Thoracic aorta endothelial cell (primary cell): Measurements from ENCODE around the gene SSH2. TPM values are rescaled to one million over a fixed set of nuclear protein-coding genes. Genes with fewer than 3 reads are reported as not detected.

Experiments
- small RNA-seq: library from RNA; depleted of rRNA; stranded (forward); fragments of <200 nt; gene quantifications from one replicate; pipeline ENCODE3, GENCODE V24; 2012
- total RNA-seq: library from RNA; depleted of rRNA; stranded (reverse); fragments of >200 nt; gene quantifications from 2 replicates; pipeline ENCODE4 v1.2.3, GENCODE V29; 2012

SSH2 gene, protein sequence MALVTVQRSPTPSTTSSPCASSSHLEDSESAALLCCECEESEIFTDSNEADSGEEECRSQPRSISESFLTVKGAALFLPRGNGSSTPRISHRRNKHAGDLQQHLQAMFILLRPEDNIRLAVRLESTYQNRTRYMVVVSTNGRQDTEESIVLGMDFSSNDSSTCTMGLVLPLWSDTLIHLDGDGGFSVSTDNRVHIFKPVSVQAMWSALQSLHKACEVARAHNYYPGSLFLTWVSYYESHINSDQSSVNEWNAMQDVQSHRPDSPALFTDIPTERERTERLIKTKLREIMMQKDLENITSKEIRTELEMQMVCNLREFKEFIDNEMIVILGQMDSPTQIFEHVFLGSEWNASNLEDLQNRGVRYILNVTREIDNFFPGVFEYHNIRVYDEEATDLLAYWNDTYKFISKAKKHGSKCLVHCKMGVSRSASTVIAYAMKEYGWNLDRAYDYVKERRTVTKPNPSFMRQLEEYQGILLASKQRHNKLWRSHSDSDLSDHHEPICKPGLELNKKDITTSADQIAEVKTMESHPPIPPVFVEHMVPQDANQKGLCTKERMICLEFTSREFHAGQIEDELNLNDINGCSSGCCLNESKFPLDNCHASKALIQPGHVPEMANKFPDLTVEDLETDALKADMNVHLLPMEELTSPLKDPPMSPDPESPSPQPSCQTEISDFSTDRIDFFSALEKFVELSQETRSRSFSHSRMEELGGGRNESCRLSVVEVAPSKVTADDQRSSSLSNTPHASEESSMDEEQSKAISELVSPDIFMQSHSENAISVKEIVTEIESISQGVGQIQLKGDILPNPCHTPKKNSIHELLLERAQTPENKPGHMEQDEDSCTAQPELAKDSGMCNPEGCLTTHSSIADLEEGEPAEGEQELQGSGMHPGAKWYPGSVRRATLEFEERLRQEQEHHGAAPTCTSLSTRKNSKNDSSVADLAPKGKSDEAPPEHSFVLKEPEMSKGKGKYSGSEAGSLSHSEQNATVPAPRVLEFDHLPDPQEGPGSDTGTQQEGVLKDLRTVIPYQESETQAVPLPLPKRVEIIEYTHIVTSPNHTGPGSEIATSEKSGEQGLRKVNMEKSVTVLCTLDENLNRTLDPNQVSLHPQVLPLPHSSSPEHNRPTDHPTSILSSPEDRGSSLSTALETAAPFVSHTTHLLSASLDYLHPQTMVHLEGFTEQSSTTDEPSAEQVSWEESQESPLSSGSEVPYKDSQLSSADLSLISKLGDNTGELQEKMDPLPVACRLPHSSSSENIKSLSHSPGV (N-terminal part only)
- total RNA-seq = 57.9 and 67.2 TPM in 2 replicates

DNA sequence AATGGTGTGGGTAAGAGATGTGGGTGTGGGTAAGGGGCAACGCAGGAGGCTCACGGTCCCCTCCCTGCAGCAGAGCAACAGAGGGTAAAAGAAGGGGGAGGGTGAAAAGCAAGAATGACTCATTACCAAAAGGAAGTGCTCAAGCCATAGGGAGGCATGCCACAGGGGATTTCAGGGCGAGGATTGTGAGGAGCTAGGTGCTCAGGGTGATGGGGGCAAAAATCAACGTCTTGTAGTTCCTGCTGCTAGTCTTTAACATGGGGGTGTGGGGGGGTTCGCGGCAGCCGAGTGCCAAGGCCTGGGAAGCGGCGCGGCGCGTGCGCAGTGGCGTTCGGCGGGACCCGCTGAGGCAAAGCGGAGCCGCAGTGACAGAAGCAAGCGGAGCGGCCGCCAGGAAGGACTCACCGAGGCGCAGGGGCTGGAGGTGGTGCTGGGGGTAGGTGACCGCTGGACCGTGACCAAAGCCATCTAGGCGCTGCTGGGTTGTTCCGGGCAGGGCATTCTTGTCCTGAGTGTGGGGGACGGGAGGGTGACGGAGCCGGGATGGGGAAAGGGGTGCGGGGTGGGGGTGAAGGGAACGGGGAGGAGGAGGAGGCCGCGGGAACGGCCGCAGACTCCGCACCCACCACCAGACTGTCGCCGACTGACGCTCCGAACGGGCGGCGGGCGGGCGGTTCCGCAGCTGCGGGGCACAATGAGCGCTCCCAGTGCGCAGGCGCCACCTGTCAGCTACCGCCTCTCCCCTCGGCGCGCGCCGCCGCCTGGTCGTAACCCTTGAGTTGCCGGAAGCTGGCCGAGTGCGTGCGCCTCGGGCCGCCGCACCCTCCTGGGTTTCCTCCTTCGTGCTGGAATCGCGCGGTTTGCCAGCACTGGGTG, at the start of gene SSH2:
SSH2 (minus strand) TSS at position 696 of the 876 bp plus-strand sequence; CDS start at position 468, 228 bp downstream.

DNA sequence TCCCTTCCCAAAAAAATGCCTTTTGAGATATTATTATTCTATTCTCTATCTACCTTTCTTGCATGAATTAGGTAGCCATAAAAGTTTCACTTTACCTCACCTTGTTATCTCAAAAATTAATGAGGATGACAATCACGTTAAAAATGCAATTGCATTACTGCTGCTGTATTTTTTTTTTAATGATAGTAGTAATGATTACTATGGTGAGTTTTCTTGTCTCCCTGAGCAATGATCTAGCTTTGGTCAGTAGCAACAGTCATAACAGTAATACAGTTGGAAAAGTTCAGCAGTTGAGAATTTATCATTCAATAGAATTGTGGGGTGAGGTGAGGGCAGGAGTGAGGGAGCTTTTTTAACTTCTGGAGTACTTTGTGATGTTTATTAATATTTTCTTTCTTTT, 11.3 kb upstream of the SSH2 start, which contains the start of gene EFCAB5:
EFCAB5 (plus strand) TSS at position 301 of the 400 bp plus-strand sequence. CDS start 163 bp downstream, outside the sequence.

DNA sequence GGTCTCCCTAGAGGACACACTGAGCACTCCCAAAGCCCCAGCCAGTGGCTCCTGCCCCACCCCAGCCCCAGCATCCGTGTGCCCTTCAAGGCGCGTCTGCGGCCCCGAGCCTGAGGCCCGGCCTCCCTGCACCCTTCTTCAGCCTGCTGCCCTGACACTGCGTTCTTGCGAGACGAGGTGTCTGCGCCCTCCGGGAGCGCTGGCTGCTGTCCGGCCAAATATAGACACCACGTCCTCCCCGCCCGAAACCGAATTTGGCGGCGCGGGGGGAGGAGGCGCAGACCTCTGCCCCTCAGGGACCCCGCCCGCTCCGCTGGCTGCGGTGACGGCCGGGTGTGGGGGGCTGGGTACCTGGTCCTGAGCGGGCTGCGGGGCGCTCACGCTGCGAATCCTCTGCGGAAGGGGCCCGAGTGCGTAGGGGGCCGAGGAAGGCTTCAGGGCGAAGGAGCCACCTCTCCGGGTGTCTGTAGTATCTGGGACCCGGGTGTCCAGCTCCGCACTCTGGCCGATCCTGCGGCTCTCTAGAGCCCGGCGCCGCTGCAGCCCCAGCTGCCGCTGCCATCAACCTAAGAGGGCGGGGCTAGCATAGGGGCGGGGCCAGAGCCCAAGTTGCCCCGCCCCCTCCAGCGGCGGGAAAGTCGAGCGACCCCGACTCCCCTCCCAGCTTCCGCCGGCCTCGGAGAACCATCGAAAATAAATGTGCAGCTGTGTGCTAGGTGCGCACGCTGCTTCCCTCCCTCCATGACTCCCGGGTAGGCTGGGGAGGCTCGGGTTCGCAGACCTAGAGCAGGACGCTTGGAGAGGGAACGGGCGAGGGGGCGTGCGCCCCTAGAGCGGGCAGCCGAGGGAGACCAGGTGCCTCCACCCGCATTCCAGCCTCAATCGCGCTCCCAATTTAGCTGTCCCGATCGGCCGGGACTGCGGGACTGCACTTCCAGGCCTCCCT, 307.4 kb downstream of the SSH2 start, which contains the start of gene CORO6:
CORO6 (minus strand) TSS at position 576 of the 946 bp plus-strand sequence. CDS start 1,491 bp downstream, outside the sequence.

DNA sequence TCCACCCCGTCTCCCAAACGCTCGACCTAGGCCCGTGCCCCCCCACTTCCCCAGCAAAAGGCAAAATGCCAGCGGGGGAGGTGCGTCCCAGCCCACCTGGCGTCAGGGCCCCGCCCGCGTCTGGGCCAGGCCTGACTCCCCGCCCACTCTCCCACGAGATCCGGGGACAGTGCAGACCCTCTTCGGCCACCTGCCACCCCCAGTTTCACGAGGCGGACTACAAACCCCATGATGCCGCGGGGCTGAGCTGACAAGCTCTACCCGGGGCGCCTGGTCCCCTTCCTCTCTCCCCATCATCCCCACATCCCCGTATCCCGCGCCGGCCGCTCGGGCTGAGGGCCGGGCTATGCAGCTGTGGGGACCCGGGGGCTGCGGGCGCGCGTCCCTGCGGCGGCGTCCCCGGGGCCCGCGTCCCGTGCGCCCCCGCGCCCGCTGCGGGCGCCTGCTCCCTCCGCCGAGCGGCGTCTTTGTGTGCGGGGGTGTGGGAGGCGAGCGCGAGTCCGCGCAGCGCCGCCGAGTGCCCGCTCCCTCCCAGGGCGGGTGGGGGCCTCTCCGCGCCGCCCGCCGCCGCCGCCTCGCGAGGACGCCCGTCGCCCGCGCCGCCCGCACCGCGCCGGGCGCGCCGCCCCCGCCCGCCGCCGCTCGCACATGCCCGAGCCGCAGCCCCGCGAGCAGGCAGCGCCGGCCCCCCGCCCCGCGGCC, 337.0 kb downstream of the SSH2 start, which contains the start of gene ANKRD13B:
ANKRD13B (plus strand) TSS at position 283 of the 702 bp plus-strand sequence. CDS start 490 bp downstream, outside the sequence.

DNA sequence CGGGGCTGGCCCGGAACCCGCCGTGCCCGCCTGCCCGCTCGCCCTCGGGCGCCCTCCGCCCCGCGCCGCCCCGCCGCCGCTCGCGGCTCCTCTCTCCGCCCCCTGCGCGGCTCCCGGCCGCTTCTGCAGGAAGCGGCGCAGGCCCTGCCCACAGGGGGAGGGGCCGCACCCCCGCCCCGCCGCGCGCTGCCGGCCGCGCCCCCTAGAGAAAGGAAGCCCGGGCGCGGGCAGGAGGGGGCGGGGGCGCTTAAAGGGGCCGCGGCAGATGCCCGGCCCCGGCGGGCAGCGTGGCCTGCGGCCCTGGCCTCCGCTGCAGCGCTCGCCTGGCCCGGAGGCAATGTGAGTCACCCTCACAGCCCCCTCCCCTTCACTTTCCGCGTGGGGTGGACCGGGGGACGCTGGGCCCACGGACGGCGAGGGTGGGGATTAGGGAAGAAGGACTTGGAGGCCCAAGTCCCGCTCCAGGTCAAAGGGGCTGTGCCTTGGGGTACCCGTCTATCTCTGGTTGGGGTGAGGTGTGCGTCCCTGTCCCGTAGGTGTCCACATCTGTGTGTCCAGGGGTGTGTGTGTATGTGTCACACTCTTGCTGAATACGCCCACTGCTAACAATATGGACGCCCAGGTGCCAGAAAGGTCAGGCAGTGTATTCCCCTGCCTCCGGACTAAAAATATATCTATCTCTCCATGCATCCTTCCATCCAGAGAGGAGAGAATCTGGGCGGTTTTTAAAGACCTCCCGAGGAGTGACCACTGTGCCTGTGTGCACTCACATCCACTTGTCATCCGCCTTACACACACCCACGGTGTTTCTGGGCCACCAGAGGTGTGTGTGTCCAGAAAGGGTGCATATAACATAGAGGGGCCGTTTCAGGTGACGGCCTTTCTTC, 340.3 kb downstream of the SSH2 start, which contains the start of gene GIT1:
GIT1 (minus strand) TSS at position 125 of the 887 bp plus-strand sequence. CDS start 270 bp downstream, outside the sequence.

Small RNA genes within 50 kb of the gene (small RNA-seq; reads per million reads assigned to genes)
- gene RF00156 (not detected), gene RF01210 (not detected), gene RNU6-920P (not detected)

Other genes with a start within 250 kb of the SSH2 start
- gene EFCAB5, start 11.4 kb upstream of the SSH2 start, total RNA-seq = 0.13 and 0.36 TPM in 2 replicates
- gene NSRP1, start 186.6 kb upstream of the SSH2 start, total RNA-seq = 16.8 and 18.0 TPM in 2 replicates